ENCODE data around the gene GPR146. TPM values are rescaled to one million over a fixed set of nuclear protein-coding genes. Genes with fewer than 3 reads are reported as not detected.

The GPR146 gene
- total RNA-seq, 2 donors from 2014 or later, result 9.0 to 20.3 TPM

GRCh38 chr7:1104516-1105179 is 60.3 kb downstream of the GPR146 start:
- H3K9me3 ChIP-seq, result no peaks in the 10 kb centered on the region
- ATAC-seq (ENCODE audit: insufficient number of reproducible peaks, low FRiP score, low read depth), result no peak
- TF ChIP-seq CTCF (IDR thresholded peaks at IDR 0.05), result no peak

DNA sequence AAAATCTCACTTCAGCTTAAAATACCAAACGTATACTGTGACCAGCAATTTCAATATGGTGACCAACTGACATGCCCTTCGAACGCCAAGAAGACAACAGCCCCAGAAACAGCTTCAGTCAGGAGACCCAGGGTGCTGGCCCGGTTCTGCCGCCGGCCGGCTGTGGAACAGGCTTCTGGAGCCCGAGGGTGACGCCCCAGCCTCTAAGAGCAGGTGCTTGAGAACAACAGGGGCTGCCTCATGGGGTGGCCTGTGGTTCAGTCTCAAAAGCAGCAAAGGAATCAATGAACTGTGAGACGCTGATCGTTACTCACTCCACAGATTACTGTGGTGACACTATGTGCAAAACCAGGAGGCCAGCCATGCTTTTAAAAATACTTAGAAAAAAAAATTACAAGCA is 60.8 kb downstream of the GPR146 start:
- Histone ChIP-seq H3K27me3 (replicated peaks; ENCODE audit: insufficient read depth) (no peaks in the 10 kb centered on the region), H3K27ac (no peak overlapping the region), H3K36me3 (no peaks in the 10 kb centered on the region), H3K4me1 (ENCODE audit: control insufficient read depth in 1 of 2, low read depth in 2 of 2) (peaks cover 10 to 19% of the 10 kb centered on the region in 2 donors), H3K4me3 (no peak overlapping the region), H3K9me3 (no peaks in the 10 kb centered on the region)
- DNase-seq (ENCODE audit: low spot score) (no peak), ATAC-seq (ENCODE audit: insufficient number of reproducible peaks, low FRiP score, low read depth) (no peak)
- TF ChIP-seq CTCF (IDR thresholded peaks at IDR 0.05), result no peak

More at GRCh38 chr7:1104516-1105179, 60.3 kb downstream of the GPR146 start:
- Histone ChIP-seq H3K27ac (no peak overlapping the region), H3K4me1 (ENCODE audit: control insufficient read depth in 1 of 2, low read depth in 2 of 2) (peaks cover 10 to 19% of the 10 kb centered on the region in 2 donors), H3K36me3 (no peaks in the 10 kb centered on the region), H3K27me3 (replicated peaks; ENCODE audit: insufficient read depth) (no peaks in the 10 kb centered on the region), H3K4me3 (no peak overlapping the region)
- DNase-seq (ENCODE audit: low spot score), result no peak

GRCh38 chr7:1106063-1106792 is 61.9 kb downstream of the GPR146 start:
- DNase-seq (ENCODE audit: low spot score) (no peak), ATAC-seq (ENCODE audit: insufficient number of reproducible peaks, low FRiP score, low read depth) (no peak)
- H3K27ac ChIP-seq, result no peak overlapping the region
- H3K9me3 ChIP-seq, result no peaks in the 10 kb centered on the region
- H3K36me3 ChIP-seq, result no peaks in the 10 kb centered on the region
- no peak overlapping the region for H3K4me3 ChIP-seq
- TF ChIP-seq CTCF (IDR thresholded peaks at IDR 0.05), result no peak
- H3K4me1 ChIP-seq (ENCODE audit: control insufficient read depth in 1 of 2, low read depth in 2 of 2), result peaks cover 10 to 19% of the 10 kb centered on the region in 2 donors
- no peaks in the 10 kb centered on the region for H3K27me3 ChIP-seq (replicated peaks; ENCODE audit: insufficient read depth)

DNA sequence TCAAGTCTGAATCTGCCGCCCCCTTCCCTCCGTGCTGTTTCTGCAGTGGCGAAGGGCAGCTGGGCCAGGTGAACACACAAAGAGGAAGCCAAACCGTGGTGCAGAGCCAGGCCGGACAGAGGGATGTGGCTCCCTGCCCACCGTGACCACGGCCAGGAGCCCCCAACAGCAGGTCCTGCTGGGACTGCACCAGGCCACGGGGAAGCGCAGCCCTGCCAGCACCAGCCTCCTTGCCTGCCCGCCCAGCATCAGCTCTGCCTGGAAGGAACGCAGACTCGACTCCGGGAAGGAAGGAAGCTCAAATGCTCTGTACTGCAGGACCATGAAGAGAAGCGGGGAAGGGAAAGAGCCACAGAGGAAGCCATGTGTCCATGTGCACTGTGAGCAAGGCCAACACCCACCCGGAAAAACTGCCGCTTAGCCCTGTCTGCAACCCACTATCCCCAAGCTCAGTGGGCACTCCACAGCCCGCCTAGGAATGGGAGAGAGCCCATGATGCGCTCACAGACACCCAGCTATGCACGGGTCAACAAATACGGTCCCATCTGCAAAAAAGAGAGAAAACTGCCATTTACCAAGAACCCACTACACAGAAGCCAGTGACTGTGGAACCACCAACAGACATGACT is 62.6 kb downstream of the GPR146 start:
- no peaks in the 10 kb centered on the region for H3K9me3 ChIP-seq
- no peak for DNase-seq (ENCODE audit: low spot score)
- H3K4me1 ChIP-seq (ENCODE audit: control insufficient read depth in 1 of 2, low read depth in 2 of 2), result peaks cover 8 to 12% of the 10 kb centered on the region in 2 donors
- no peak overlapping the region for H3K27ac ChIP-seq
- H3K4me3 ChIP-seq, result no peak overlapping the region
- ATAC-seq (ENCODE audit: insufficient number of reproducible peaks, low FRiP score, low read depth), result no peak
- no peak for TF ChIP-seq CTCF (IDR thresholded peaks at IDR 0.05)
- no peaks in the 10 kb centered on the region for H3K36me3 ChIP-seq
- no peaks in the 10 kb centered on the region for H3K27me3 ChIP-seq (replicated peaks; ENCODE audit: insufficient read depth)

- no peaks in the 10 kb centered on the region for H3K27me3 ChIP-seq (replicated peaks; ENCODE audit: insufficient read depth)
- H3K4me3 ChIP-seq, result no peak overlapping the region
- DNase-seq (ENCODE audit: low spot score), result no peak
- no peaks in the 10 kb centered on the region for H3K9me3 ChIP-seq
- no peak overlapping the region for H3K27ac ChIP-seq
- ATAC-seq (ENCODE audit: insufficient number of reproducible peaks, low FRiP score, low read depth), result no peak
- H3K4me1 ChIP-seq (ENCODE audit: control insufficient read depth in 1 of 2, low read depth in 2 of 2), result no peaks in the 10 kb centered on the region
- no peak for TF ChIP-seq CTCF (IDR thresholded peaks at IDR 0.05)
- H3K36me3 ChIP-seq, result no peaks in the 10 kb centered on the region
These were observed 64.0 kb downstream of the GPR146 start for GRCh38 chr7:1108264-1108920.

Data from thoracic aorta (tissue), 2 donors.